Choroid plexus epithelial cell (primary cell): ENCODE measurements around the gene AKAP13.

Experiments used
- DNase-seq: peaks from one replicate; pipeline ENCODE4 v3.0.0-alpha.2; 2010; ENCODE audit warnings: low read depth
- H3K4me3 ChIP-seq: 2 replicates; pipeline ENCODE4 v1.5.1; 2011; ENCODE audit warnings: low read depth, mild to moderate bottlenecking, control low read depth, low read length, moderate library complexity
- CTCF ChIP-seq: conservative IDR thresholded peaks from 2 replicates; pipeline ENCODE4 v1.5.1; 2011; ENCODE audit warnings: low read depth, mild to moderate bottlenecking, control low read depth, inconsistent platforms, low read length, moderate library complexity

The AKAP13 gene

GRCh38 chr15:85752124-85752475 lies 371.7 kb downstream of the AKAP13 start:
- no peak for DNase-seq
- no peak overlapping the region for H3K4me3 ChIP-seq
- no peak for TF ChIP-seq CTCF

- TF ChIP-seq CTCF: no peak
- H3K4me3 ChIP-seq: no peak overlapping the region
- DNase-seq: no peak
These were observed 372.1 kb downstream of the AKAP13 start for GRCh38 chr15:85752491-85752961.

GRCh38 chr15:85753261-85753660 lies 372.9 kb downstream of the AKAP13 start:
- no peak for TF ChIP-seq CTCF
- DNase-seq: no peak
- H3K4me3 ChIP-seq: no peak overlapping the region

- no peak for TF ChIP-seq CTCF
- DNase-seq: no peak
- no peak overlapping the region for H3K4me3 ChIP-seq
These were observed 373.5 kb downstream of the AKAP13 start for GRCh38 chr15:85753791-85754452.

GRCh38 chr15:85754989-85755388 lies 374.6 kb downstream of the AKAP13 start:
- no peak for DNase-seq

GRCh38 chr15:85755471-85755870 lies 375.1 kb downstream of the AKAP13 start:
- H3K4me3 ChIP-seq: no peak overlapping the region
- TF ChIP-seq CTCF: no peak
- no peak for DNase-seq

More at GRCh38 chr15:85754989-85755388, 374.6 kb downstream of the AKAP13 start:
- no peak for TF ChIP-seq CTCF
- H3K4me3 ChIP-seq: no peak overlapping the region

- no peak for TF ChIP-seq CTCF
- no peak for DNase-seq
- H3K4me3 ChIP-seq: no peak overlapping the region
These were observed 375.5 kb downstream of the AKAP13 start for GRCh38 chr15:85755942-85756341.
